ENCODE measurements around the gene BRD9. TPM values are rescaled to one million over a fixed set of nuclear protein-coding genes. Genes with fewer than 3 reads are reported as not detected.

Gene BRD9
- total and polyA plus RNA-seq, 2 experiments from 2014 or later: 18.2 to 30.6 TPM

DNA sequence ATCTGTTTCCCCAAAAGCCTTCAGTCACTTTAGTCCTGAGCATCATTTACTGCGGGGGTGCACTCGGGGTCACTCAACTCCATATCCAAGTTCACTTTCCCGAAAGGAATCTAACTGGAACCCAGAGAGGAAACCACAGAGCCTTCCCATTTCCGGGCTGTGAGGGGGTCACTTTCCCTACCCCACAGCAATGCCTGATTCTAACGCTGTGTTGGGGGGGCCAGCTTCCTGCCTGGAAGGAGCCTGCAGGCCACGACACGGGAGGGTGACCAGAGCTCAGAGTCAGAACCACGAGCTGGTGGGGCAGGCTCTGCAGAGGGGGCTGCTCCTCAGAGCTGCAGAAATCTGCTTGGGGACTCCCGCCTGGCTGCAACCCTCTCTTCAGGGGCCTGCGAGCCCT is 20.3 kb downstream of the BRD9 start:
- Histone ChIP-seq H3K79me2 (ENCODE audit: insufficient read depth) (peaks cover 11% of the 10 kb centered on the region), H3K36me3 (ENCODE audit: low read depth) (peaks cover 29% of the 10 kb centered on the region), H3K9me3 (ENCODE audit: low read depth) (no peaks in the 10 kb centered on the region), H3K4me2 (ENCODE audit: unreplicated experiment) (no peak overlapping the region), H3K27me3 (replicated peaks; ENCODE audit: insufficient read depth) (no peaks in the 10 kb centered on the region), H3F3A (ENCODE audit: insufficient read depth) (no peaks in the 10 kb centered on the region), H3K9ac (no peak overlapping the region), H3K9me2 (ENCODE audit: insufficient read depth) (no peaks in the 10 kb centered on the region), H3K4me3 (no peak overlapping the region), H3K27ac (no peak overlapping the region), H2AFZ (no peak overlapping the region), H3K4me1 (ENCODE audit: insufficient read depth) (no peaks in the 10 kb centered on the region), H4K20me1 (ENCODE audit: insufficient read depth) (no peaks in the 10 kb centered on the region)
- TF ChIP-seq EZH2phosphoT487 (IDR thresholded peaks at IDR 0.05; ENCODE audit: insufficient read depth, low read depth) (no peak), EZH2 (IDR thresholded peaks at IDR 0.05; ENCODE audit: insufficient read depth, poor library complexity, severe bottlenecking) (no peak)
- WGBS, 2 experiments (ENCODE audit: low coverage in 1 of 2, low lambda C conversion rate in 2 of 2, missing lambda C conversion rate in 2 of 2): 91 to 95% methylated on average over 10 of the region's 10 CpGs
- DNase-seq: no peak
- in situ Hi-C loops (cut with MboI): no loop called here

DNA sequence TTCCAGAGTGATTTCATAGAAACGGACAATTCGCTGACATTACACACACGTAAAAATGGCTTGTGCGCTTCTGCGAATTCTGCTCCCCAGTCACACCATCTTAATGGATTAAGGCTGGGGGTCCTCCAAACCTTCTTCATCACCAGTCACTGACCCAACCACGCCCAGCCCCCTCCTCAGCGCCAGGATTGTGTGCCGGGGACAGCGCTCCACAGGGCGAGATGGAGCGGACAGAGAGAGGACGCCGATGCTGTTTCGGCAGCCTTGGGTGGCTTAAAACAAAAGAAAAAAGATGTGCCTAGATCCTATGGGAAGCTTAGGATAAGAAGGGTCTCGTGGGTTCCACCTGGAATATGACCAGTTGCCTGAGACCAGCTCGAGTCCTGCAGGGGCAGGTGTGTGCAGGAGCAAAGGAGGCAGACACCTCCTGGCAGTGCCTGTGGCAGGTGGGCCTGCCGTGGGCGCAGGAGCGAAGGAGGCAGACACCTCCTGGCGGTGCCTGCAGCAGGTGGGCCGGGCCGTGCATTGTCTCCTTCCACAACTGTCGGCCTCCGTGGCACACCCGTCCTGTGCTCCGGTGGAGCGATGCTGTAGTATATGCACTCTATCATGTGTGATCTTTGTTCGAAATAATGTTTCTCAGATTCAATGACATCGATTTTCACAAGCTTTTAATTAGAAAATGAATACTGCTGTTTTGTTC is 20.9 kb downstream of the BRD9 start:
- Histone ChIP-seq H3K36me3 (ENCODE audit: low read depth) (peaks cover 29% of the 10 kb centered on the region), H3K9me3 (ENCODE audit: low read depth) (no peaks in the 10 kb centered on the region), H3K4me3 (no peak overlapping the region), H3F3A (ENCODE audit: insufficient read depth) (no peaks in the 10 kb centered on the region), H3K27ac (no peak overlapping the region), H2AFZ (no peak overlapping the region), H3K79me2 (ENCODE audit: insufficient read depth) (peaks cover 11% of the 10 kb centered on the region), H3K9me2 (ENCODE audit: insufficient read depth) (no peaks in the 10 kb centered on the region), H4K20me1 (ENCODE audit: insufficient read depth) (no peaks in the 10 kb centered on the region), H3K4me2 (ENCODE audit: unreplicated experiment) (no peak overlapping the region), H3K9ac (no peak overlapping the region), H3K4me1 (ENCODE audit: insufficient read depth) (no peaks in the 10 kb centered on the region), H3K27me3 (replicated peaks; ENCODE audit: insufficient read depth) (no peaks in the 10 kb centered on the region)
- TF ChIP-seq EZH2phosphoT487 (IDR thresholded peaks at IDR 0.05; ENCODE audit: insufficient read depth, low read depth) (no peak), EZH2 (IDR thresholded peaks at IDR 0.05; ENCODE audit: insufficient read depth, poor library complexity, severe bottlenecking) (no peak)
- DNase-seq: no peak
- in situ Hi-C loops (cut with MboI): no loop called here
- 91 to 95% methylated on average over 29 of the region's 29 CpGs for WGBS, 2 experiments (ENCODE audit: low coverage in 1 of 2, low lambda C conversion rate in 2 of 2, missing lambda C conversion rate in 2 of 2)

- Histone ChIP-seq H3K9ac (no peak overlapping the region), H3K27me3 (replicated peaks; ENCODE audit: insufficient read depth) (no peaks in the 10 kb centered on the region), H2AFZ (no peak overlapping the region), H4K20me1 (ENCODE audit: insufficient read depth) (no peaks in the 10 kb centered on the region), H3K4me3 (no peak overlapping the region), H3K4me1 (ENCODE audit: insufficient read depth) (no peaks in the 10 kb centered on the region), H3F3A (ENCODE audit: insufficient read depth) (no peaks in the 10 kb centered on the region), H3K4me2 (ENCODE audit: unreplicated experiment) (no peak overlapping the region), H3K79me2 (ENCODE audit: insufficient read depth) (peaks cover 11% of the 10 kb centered on the region), H3K27ac (no peak overlapping the region), H3K9me3 (ENCODE audit: low read depth) (no peaks in the 10 kb centered on the region), H3K9me2 (ENCODE audit: insufficient read depth) (no peaks in the 10 kb centered on the region), H3K36me3 (ENCODE audit: low read depth) (peaks cover 29% of the 10 kb centered on the region)
- TF ChIP-seq EZH2 (IDR thresholded peaks at IDR 0.05; ENCODE audit: insufficient read depth, poor library complexity, severe bottlenecking) (no peak), EZH2phosphoT487 (IDR thresholded peaks at IDR 0.05; ENCODE audit: insufficient read depth, low read depth) (no peak)
- 98 to 99% methylated on average over 5 of the region's 5 CpGs for WGBS, 2 experiments (ENCODE audit: low coverage in 1 of 2, low lambda C conversion rate in 2 of 2, missing lambda C conversion rate in 2 of 2)
- in situ Hi-C loops (cut with MboI): no loop called here
- DNase-seq: no peak
Observed at GRCh38 chr5:870956-871355, 21.6 kb downstream of the BRD9 start.

GRCh38 chr5:868428-869135 is 24.0 kb downstream of the BRD9 start:
- Histone ChIP-seq H3K9me2 (ENCODE audit: insufficient read depth) (no peaks in the 10 kb centered on the region), H3K9ac (no peak overlapping the region), H3K4me3 (no peak overlapping the region), H3K4me2 (ENCODE audit: unreplicated experiment) (no peak overlapping the region), H3K27ac (no peak overlapping the region), H2AFZ (no peak overlapping the region), H3F3A (ENCODE audit: insufficient read depth) (no peaks in the 10 kb centered on the region), H3K36me3 (ENCODE audit: low read depth) (peaks cover 29% of the 10 kb centered on the region), H3K27me3 (replicated peaks; ENCODE audit: insufficient read depth) (no peaks in the 10 kb centered on the region), H4K20me1 (ENCODE audit: insufficient read depth) (no peaks in the 10 kb centered on the region), H3K9me3 (ENCODE audit: low read depth) (no peaks in the 10 kb centered on the region), H3K4me1 (ENCODE audit: insufficient read depth) (no peaks in the 10 kb centered on the region), H3K79me2 (ENCODE audit: insufficient read depth) (no peaks in the 10 kb centered on the region)
- in situ Hi-C loops (cut with MboI): no loop called here
- no peak for TF ChIP-seq EZH2phosphoT487 (IDR thresholded peaks at IDR 0.05; ENCODE audit: insufficient read depth, low read depth)
- TF ChIP-seq EZH2 (IDR thresholded peaks at IDR 0.05; ENCODE audit: insufficient read depth, poor library complexity, severe bottlenecking): no peak
- WGBS, 2 experiments (ENCODE audit: low coverage in 1 of 2, low lambda C conversion rate in 2 of 2, missing lambda C conversion rate in 2 of 2): 88 to 91% methylated on average over 15 to 16 of the region's 16 CpGs
- DNase-seq: no peak
